ENCODE measurements around the gene BTG4. TPM values are rescaled to one million over a fixed set of nuclear protein-coding genes. Genes with fewer than 3 reads are reported as not detected.

BTG4 gene
- total RNA-seq, 1 donor from 2014 or later, result not detected

GRCh38 chr11:111538407-111539114 lies 26.4 kb upstream of the BTG4 start:
- no peak for DNase-seq (ENCODE audit: extremely low spot score in 2 of 2)
- no peak overlapping the region for H3K27ac ChIP-seq
- H3K36me3 ChIP-seq, result no peaks in the 10 kb centered on the region
- intact Hi-C loops (cut with DNase I), result no loop called here
- no peaks in the 10 kb centered on the region for H3K9me3 ChIP-seq
- peaks cover 27% of the 10 kb centered on the region for H3K4me1 ChIP-seq
- no peaks in the 10 kb centered on the region for H3K27me3 ChIP-seq
- TF ChIP-seq CTCF (IDR thresholded peaks at IDR 0.05) (no peak), POLR2AphosphoS5 (IDR thresholded peaks at IDR 0.05; ENCODE audit: insufficient read depth in 1 of 2, low read depth in 1 of 2) (peak in 1 of 2 donors; percentile 11)
- no peak overlapping the region for H3K4me3 ChIP-seq

- Histone ChIP-seq H3K4me1 (peaks cover 27% of the 10 kb centered on the region), H3K36me3 (no peaks in the 10 kb centered on the region), H3K9me3 (no peaks in the 10 kb centered on the region), H3K4me3 (no peak overlapping the region), H3K27ac (no peak overlapping the region), H3K27me3 (no peaks in the 10 kb centered on the region)
- no peak for DNase-seq (ENCODE audit: extremely low spot score in 2 of 2)
- no peak for TF ChIP-seq POLR2AphosphoS5 (IDR thresholded peaks at IDR 0.05; ENCODE audit: insufficient read depth in 1 of 2, low read depth in 1 of 2)
- no peak for TF ChIP-seq CTCF (IDR thresholded peaks at IDR 0.05)
- TF ChIP-seq POLR2A (IDR thresholded peaks at IDR 0.05), result no peak
- intact Hi-C loops (cut with DNase I), result no loop called here
Observed at GRCh38 chr11:111537336-111537860, 25.2 kb upstream of the BTG4 start.

GRCh38 chr11:111535281-111535680 lies 23.1 kb upstream of the BTG4 start:
- intact Hi-C loops (cut with DNase I), result no loop called here
- H3K36me3 ChIP-seq, result no peaks in the 10 kb centered on the region
- peaks cover 10% of the 10 kb centered on the region for H3K4me1 ChIP-seq
- no peak for TF ChIP-seq POLR2A (IDR thresholded peaks at IDR 0.05)
- no peak for TF ChIP-seq CTCF (IDR thresholded peaks at IDR 0.05)
- no peak for TF ChIP-seq POLR2AphosphoS5 (IDR thresholded peaks at IDR 0.05; ENCODE audit: insufficient read depth in 1 of 2, low read depth in 1 of 2)
- no peaks in the 10 kb centered on the region for H3K9me3 ChIP-seq
- H3K27me3 ChIP-seq, result no peaks in the 10 kb centered on the region
- H3K27ac ChIP-seq, result no peak overlapping the region
- no peak for DNase-seq (ENCODE audit: extremely low spot score in 2 of 2)
- no peak overlapping the region for H3K4me3 ChIP-seq

- intact Hi-C loops (cut with DNase I), result no loop called here
Observed at GRCh38 chr11:111532365-111532709, 20.2 kb upstream of the BTG4 start.

More at GRCh38 chr11:111532365-111532709, 20.2 kb upstream of the BTG4 start:
- Histone ChIP-seq H3K27me3 (no peaks in the 10 kb centered on the region), H3K4me3 (no peak overlapping the region), H3K27ac (no peak overlapping the region), H3K9me3 (no peaks in the 10 kb centered on the region), H3K36me3 (no peaks in the 10 kb centered on the region), H3K4me1 (no peaks in the 10 kb centered on the region)
- TF ChIP-seq CTCF (IDR thresholded peaks at IDR 0.05), result no peak
- TF ChIP-seq POLR2AphosphoS5 (IDR thresholded peaks at IDR 0.05; ENCODE audit: insufficient read depth in 1 of 2, low read depth in 1 of 2), result no peak
- TF ChIP-seq POLR2A (IDR thresholded peaks at IDR 0.05), result no peak
- no peak for DNase-seq (ENCODE audit: extremely low spot score in 2 of 2)

All from vagina (tissue), 2 donors.